GM13976 (cell line): ENCODE results near the gene RASD1.

Source experiments
- DNase-seq: peaks from one replicate; pipeline ENCODE4 v3.0.0; 2012; ENCODE audit warnings: low spot score
- in situ Hi-C: fragments of 300-500 bp; cut with MboI; formaldehyde crosslinking; loops from one replicate; pipeline ENCODE4 v1.12.0; 2022; ENCODE audit warnings: low sequenced_read_pairs, mixed read lengths, inconsistent platforms; ENCODE audit not compliant: unreplicated experiment
- TF ChIP-seq, protein P1 (sequence below): IDR thresholded peaks from 2 replicates; pipeline ENCODE4 v1.5.1; 2012; ENCODE audit warnings: borderline replicate concordance, mild to moderate bottlenecking; ENCODE audit not compliant: insufficient read depth; ENCODE audit errors: extremely low read depth, missing control alignments, control extremely low read depth

RASD1 gene

DNA sequence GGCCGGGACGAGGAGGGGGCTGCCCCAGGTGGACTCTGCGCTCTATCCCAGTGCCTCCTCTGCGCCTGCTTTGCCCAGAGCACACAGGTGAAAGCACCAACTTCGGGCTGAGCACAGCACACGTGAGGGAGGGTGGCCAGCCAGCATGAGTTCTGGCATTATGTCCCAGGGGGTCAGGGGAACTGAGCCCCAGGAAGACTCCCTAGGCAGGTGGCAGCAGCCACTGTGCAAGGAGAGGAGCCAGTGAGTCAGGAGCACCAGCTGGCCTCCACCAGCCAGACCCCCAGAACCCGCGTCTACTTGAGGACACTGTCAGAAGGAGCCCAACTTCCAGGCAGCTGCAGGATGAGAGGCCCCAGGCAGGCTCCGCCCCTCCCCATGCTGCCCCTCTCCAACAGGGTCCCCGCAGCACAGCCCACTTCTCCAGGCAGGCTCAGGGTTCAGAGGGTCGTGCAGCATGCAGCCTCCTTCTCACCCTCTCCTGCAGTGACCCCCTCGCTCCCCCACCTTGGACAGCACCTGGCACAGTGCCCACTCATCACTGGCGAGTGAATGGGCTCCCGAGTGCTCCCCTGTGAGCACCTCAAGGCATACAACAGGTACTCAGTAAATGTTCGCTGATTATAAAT lies 44.2 kb upstream of the RASD1 start:
- no peak for DNase-seq
- TF ChIP-seq, protein P1, sequence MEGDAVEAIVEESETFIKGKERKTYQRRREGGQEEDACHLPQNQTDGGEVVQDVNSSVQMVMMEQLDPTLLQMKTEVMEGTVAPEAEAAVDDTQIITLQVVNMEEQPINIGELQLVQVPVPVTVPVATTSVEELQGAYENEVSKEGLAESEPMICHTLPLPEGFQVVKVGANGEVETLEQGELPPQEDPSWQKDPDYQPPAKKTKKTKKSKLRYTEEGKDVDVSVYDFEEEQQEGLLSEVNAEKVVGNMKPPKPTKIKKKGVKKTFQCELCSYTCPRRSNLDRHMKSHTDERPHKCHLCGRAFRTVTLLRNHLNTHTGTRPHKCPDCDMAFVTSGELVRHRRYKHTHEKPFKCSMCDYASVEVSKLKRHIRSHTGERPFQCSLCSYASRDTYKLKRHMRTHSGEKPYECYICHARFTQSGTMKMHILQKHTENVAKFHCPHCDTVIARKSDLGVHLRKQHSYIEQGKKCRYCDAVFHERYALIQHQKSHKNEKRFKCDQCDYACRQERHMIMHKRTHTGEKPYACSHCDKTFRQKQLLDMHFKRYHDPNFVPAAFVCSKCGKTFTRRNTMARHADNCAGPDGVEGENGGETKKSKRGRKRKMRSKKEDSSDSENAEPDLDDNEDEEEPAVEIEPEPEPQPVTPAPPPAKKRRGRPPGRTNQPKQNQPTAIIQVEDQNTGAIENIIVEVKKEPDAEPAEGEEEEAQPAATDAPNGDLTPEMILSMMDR, result no peak
- in situ Hi-C loops, result no loop called here

DNA sequence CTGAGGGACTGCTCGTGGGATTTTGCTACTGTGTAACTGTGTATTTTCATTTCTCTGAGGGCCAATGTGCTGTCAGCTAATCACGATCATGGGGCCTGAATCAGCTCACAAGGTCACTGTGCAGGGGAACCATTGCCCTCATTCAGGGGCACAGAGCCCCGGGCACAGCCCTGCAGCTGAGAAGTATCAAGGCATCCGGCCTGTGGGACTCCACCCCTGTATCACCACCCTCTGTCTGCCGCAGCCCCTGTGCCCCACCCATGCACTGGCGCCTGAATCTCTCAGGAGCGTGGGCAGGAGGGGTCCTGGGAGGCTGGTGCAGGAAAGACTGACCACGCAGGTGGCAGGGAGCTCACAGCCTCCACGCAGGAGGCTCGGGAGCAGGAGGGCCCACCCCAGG lies 43.4 kb upstream of the RASD1 start:
- in situ Hi-C loops, result no loop called here
- TF ChIP-seq, protein P1, result no peak
- no peak for DNase-seq

DNA sequence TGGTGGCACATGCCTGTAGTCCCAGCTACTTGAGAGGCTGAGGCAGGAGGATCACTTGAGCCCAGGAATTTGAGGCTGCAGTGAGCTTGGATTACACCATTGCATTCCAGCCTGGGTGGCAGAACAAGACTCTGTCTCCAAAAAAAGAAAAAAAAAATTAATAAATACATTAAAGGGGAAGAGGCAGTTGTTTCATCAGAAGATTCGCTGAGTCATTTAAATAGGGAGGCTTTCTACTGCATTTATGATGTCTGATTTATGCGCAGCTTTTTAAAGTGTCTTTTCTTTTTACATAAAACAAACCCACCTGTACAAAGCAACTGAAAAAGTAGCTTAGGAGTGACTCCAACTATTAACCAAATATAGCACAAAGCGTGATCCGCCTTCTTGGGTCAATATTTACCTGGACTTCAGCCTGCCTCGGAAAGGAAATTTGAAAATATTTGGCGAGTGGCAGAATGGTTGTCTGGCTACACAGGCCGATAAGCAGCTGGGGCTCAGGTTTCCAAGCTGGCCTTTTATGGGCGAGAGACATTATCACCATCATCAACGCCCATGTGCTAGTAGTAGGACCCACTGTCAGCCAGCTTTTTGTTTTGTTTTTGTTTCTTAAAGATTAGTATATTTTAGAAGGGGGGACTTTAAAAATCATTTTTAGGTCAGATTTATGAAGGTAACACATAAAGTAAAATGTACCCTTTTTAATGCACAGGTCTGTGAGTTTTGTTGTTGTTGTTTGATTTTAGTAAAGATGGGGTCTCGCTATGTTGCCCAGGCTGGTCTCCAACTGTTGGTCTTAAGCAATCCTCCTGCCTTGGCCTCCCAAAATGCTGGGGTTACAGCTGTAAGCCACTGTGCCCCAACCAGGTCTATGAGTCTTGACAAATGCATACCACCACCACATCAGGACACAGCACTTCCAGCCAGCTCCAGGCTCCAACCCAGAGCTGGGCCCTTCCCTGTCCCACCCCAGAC lies 42.5 kb upstream of the RASD1 start:
- in situ Hi-C loops, result no loop called here
- no peak for DNase-seq
- TF ChIP-seq, protein P1, result no peak

DNA sequence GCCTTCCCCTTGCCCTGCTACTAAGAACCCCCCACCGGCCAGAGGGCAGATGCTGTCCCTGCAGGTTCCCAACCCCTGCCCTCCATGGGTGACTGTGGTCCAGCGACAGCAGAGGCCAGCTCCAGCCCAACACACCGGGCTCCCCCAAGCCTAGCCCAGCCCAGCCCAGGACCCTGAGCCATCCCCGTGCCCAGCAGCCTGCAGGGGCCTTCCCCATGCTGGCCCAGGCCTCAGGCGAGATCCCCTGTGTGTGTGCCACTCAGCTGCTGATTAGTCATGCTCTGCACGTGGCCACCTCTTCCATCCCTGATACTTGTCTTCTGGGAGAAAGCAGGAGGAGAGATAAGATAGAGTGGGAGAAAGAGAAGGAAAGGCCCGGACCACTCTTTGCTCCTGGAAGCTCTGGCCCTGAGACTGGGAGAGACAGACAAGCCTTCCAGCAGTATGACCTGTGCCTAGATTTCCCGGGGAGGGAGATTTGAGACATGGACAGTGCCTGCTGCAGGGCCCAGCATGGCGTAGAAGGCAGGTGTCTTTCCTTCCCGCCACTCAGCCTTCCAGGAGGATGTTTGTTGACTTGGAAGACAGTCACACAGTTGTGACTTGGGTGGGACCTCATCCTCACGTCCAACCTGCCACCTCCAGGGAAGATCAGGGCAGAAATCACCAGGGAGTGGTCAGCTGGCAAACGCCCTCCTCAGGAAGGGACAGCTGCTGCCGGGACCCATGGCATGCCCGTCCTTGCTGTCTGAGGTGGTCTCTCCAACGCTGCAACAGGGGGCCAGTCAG lies 41.3 kb upstream of the RASD1 start:
- TF ChIP-seq, protein P1, result no peak
- DNase-seq, result no peak
- in situ Hi-C loops, result no loop called here

DNA sequence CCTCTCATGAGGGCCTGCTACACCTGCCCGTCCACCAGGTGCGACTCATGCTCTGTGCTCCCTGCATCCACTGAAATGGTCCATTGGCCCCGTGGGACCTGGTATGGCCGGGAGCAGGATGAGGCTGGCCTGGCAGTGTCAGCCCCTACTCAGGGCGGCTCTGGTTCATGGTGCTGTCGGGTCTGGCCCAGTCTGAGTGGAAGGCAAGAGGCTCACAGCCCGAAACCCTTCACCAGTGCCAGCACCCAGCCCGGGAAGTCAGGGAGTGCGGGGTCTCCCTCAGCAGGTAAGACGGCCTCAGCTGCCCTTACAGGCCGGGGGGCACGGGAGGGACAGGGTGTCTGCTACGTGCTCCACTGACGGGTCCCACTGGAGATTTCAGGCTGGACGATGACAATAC lies 40.5 kb upstream of the RASD1 start:
- no peak for DNase-seq
- TF ChIP-seq, protein P1, result no peak

DNA sequence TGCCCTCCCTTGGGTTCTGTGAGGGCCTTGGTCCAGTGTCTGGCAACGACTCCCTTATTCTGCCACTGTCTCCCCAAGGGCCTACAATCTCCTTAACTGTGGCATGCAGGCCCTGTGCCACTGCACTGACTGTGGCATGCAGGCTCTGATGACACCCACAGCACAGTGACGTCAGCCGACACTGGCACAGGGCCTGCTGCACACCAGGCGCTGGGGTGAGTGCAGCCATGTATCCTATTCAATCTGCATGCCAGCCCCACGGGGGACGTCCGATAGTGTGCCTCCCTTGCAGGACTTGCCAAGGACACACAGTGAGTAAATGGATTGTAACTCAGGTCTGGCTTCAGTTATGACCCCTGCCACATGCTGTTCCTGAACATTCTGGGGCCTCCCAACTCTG lies 39.8 kb upstream of the RASD1 start:
- TF ChIP-seq, protein P1, result no peak
- no peak for DNase-seq
- in situ Hi-C loops, result no loop called here

More for the DNA sequence above, 40.5 kb upstream of the RASD1 start:
- in situ Hi-C loops, result no loop called here
